Renal cortex interstitium (tissue), 15 donors: ENCODE data around the gene TSPAN6. TPM values are rescaled to one million over a fixed set of nuclear protein-coding genes. Genes with fewer than 3 reads are reported as not detected.

Experiments
- DNase-seq, 11 donors: peaks; one replicate each; pipeline ENCODE4 v3.0.0-alpha.2; 2013; ENCODE audit warnings: low read depth in 9 of 11, low spot score in 4 of 11; ENCODE audit errors: extremely low read depth in 1 of 11
- long read RNA-seq, 16 experiments: transcript quantifications; one replicate each; lab custom pipeline, GENCODE V29; 2026
- polyA plus RNA-seq, 3 donors: library from polyadenylated mRNA; unstranded; fragments of 120-200 nt; gene quantifications; one replicate each; pipeline ENCODE4 v1.2.1, GENCODE V29; 2013; ENCODE audit not compliant: insufficient read length in 3 of 3

TSPAN6 gene, protein sequence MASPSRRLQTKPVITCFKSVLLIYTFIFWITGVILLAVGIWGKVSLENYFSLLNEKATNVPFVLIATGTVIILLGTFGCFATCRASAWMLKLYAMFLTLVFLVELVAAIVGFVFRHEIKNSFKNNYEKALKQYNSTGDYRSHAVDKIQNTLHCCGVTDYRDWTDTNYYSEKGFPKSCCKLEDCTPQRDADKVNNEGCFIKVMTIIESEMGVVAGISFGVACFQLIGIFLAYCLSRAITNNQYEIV
- polyA plus RNA-seq, result 100 to 1,000 TPM; 138 to 186 (median 151) TPM
- long read RNA-seq, donor 1, transcript TSPAN6-201 (8 exons, 2,206 nt), result major isoform, 46 of 46 reads
- long read RNA-seq, donor 1, partial matches to known transcripts, result 0 of 46 reads
- long read RNA-seq, donor 1, other reads (novel, unspliced or antisense), result 0 of 46 reads
- long read RNA-seq, donor 2, transcript TSPAN6-201 (8 exons, 2,206 nt), result major isoform, 49 of 49 reads
- long read RNA-seq, donor 2, partial matches to known transcripts, result 0 of 49 reads
- long read RNA-seq, donor 2, other reads (novel, unspliced or antisense), result 0 of 49 reads
- long read RNA-seq, donor 3, transcript TSPAN6-201 (8 exons, 2,206 nt), result major isoform, 119 of 131 reads
- long read RNA-seq, donor 3, partial matches to known transcripts, result 0 of 131 reads
- long read RNA-seq, donor 3, other reads (novel, unspliced or antisense), result 12 of 131 reads
- long read RNA-seq, donor 4, transcript TSPAN6-201 (8 exons, 2,206 nt), result major isoform, 79 of 79 reads
- long read RNA-seq, donor 4, partial matches to known transcripts, result 0 of 79 reads
- long read RNA-seq, donor 4, other reads (novel, unspliced or antisense), result 0 of 79 reads
- long read RNA-seq, donor 5, transcript TSPAN6-201 (8 exons, 2,206 nt), result major isoform, 131 of 156 reads
- long read RNA-seq, donor 5, partial matches to known transcripts, result 24 of 156 reads
- long read RNA-seq, donor 5, other reads (novel, unspliced or antisense), result 0 of 156 reads
- long read RNA-seq, donor 6, transcript TSPAN6-201 (8 exons, 2,206 nt), result major isoform, 61 of 61 reads
- long read RNA-seq, donor 6, partial matches to known transcripts, result 0 of 61 reads
- long read RNA-seq, donor 6, other reads (novel, unspliced or antisense), result 0 of 61 reads
- long read RNA-seq, donor 7, transcript TSPAN6-201 (8 exons, 2,206 nt), result major isoform, 85 of 90 reads
- long read RNA-seq, donor 7, partial matches to known transcripts, result 5 of 90 reads
- long read RNA-seq, donor 7, other reads (novel, unspliced or antisense), result 0 of 90 reads
- long read RNA-seq, donor 8, transcript TSPAN6-201 (8 exons, 2,206 nt), result major isoform, 133 of 150 reads
- long read RNA-seq, donor 8, partial matches to known transcripts, result 5 of 150 reads
- long read RNA-seq, donor 8, other reads (novel, unspliced or antisense), result 12 of 150 reads
- long read RNA-seq, donor 9, transcript TSPAN6-201 (8 exons, 2,206 nt), result major isoform, 90 of 111 reads
- long read RNA-seq, donor 9, partial matches to known transcripts, result 21 of 111 reads
- long read RNA-seq, donor 9, other reads (novel, unspliced or antisense), result 0 of 111 reads
- long read RNA-seq, donor 10, transcript TSPAN6-201 (8 exons, 2,206 nt), result major isoform, 93 of 100 reads
- long read RNA-seq, donor 10, partial matches to known transcripts, result 0 of 100 reads
- long read RNA-seq, donor 10, other reads (novel, unspliced or antisense), result 7 of 100 reads
- long read RNA-seq, donor 11, transcript TSPAN6-201 (8 exons, 2,206 nt), result major isoform, 79 of 79 reads
- long read RNA-seq, donor 11, partial matches to known transcripts, result 0 of 79 reads
- long read RNA-seq, donor 11, other reads (novel, unspliced or antisense), result 0 of 79 reads
- long read RNA-seq, donor 12, transcript TSPAN6-201 (8 exons, 2,206 nt), result major isoform, 33 of 33 reads
- long read RNA-seq, donor 12, partial matches to known transcripts, result 0 of 33 reads
- long read RNA-seq, donor 12, other reads (novel, unspliced or antisense), result 0 of 33 reads
- long read RNA-seq, donor 13, transcript TSPAN6-201 (8 exons, 2,206 nt), result major isoform, 162 of 184 reads
- long read RNA-seq, donor 13, partial matches to known transcripts, result 14 of 184 reads
- long read RNA-seq, donor 13, other reads (novel, unspliced or antisense), result 8 of 184 reads
- long read RNA-seq, donor 14, transcript TSPAN6-201 (8 exons, 2,206 nt), result major isoform, 106 of 111 reads
- long read RNA-seq, donor 14, partial matches to known transcripts, result 5 of 111 reads
- long read RNA-seq, donor 14, other reads (novel, unspliced or antisense), result 0 of 111 reads
- long read RNA-seq, donor 15, transcript TSPAN6-201 (8 exons, 2,206 nt), result major isoform, 52 of 52 reads
- long read RNA-seq, donor 15, partial matches to known transcripts, result 0 of 52 reads
- long read RNA-seq, donor 15, other reads (novel, unspliced or antisense), result 0 of 52 reads
- long read RNA-seq, donor 16, transcript TSPAN6-201 (8 exons, 2,206 nt), result major isoform, 210 of 260 reads
- long read RNA-seq, donor 16, partial matches to known transcripts, result 31 of 260 reads
- long read RNA-seq, donor 16, other reads (novel, unspliced or antisense), result 19 of 260 reads

GRCh38 chrX:100636321-100636991 lies at the start of gene TSPAN6:
Gene TSPAN6, minus strand, starts transcription at chrX:100636806. Its CDS starts 112 bp downstream, at chrX:100636694.
- DNase-seq, result peak; percentile 67 to 91 (median 79)

- DNase-seq, result no peak
Measured at GRCh38 chrX:100685997-100686305, 49.3 kb upstream of the TSPAN6 start.

DNA sequence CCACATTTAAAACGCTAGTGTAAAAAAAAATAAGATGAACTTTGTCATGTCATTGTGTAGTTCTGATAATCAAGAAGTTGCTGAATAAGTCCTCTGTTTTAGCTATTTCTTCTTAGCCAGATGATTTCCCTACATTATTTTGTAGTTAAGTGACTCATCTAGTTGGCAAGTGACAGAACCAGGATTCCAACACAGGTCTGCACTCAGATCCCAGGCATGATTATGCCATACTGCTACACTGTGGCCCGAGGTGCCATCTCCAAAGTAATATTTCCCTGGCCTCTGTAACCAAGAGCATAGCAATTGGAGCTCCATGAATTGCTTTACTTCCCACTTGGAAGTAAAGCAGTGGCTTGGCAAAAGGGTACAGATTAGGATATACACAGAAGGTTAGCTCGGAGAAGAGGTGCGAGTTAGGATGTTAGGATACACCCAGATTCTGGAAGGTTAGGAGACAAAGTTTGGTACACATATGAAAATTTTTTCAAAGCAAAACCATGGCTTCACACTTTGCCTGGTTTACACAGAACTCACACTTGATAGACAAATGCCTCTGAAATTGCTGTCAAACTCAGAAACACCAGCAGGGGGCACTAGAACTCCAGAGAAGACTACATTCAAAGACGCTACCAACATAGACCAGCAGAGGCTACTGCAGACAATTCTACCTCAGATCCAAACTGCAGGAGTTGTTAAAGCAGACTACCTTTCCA lies 48.8 kb upstream of the TSPAN6 start:
- DNase-seq, result peak in 10 of 11 donors; percentile 23 to 60 (median 50)

- DNase-seq, result no peak
Measured at GRCh38 chrX:100682939-100683338, 46.3 kb upstream of the TSPAN6 start.

DNA sequence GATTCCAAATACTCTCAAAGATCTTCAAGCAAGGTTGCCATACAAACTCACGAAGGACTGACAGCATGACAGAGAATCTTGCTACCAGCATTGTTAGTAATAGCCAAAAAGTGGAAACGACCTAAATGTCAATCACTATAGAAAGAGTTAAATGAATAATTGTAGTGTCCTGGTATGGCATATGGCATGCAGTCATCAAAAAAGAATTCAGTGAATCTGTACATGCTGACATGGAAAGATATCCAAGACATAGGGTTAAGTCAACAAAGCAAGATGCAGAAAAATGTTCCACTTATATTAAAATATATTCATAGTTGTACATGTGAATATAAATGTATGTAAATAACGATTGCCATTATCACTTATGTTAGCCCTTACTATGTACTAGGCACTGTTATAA lies 45.0 kb upstream of the TSPAN6 start:
- no peak for DNase-seq

- no peak for DNase-seq
Measured at GRCh38 chrX:100680756-100681155, 44.1 kb upstream of the TSPAN6 start.

- DNase-seq, result no peak
Measured at GRCh38 chrX:100677611-100678181, 41.1 kb upstream of the TSPAN6 start.

DNA sequence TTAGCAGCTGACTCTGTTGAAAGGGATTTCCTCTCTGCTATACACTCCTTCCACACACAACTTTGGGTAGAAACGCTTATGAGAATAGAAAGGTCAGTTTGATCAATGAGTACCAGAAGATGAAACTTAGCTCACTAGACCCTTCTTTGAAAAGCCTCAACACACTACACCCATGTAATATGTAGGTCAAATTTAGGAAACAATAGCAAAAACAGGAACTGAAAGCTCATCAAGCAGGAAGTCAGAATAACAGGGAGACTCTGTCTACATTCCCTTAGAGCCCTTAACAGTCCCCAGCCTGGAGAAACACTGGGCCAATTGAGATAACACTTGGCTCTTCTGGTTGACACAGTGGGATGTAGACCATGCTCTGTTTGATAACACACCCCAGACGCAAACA lies 38.1 kb upstream of the TSPAN6 start:
- no peak for DNase-seq

DNA sequence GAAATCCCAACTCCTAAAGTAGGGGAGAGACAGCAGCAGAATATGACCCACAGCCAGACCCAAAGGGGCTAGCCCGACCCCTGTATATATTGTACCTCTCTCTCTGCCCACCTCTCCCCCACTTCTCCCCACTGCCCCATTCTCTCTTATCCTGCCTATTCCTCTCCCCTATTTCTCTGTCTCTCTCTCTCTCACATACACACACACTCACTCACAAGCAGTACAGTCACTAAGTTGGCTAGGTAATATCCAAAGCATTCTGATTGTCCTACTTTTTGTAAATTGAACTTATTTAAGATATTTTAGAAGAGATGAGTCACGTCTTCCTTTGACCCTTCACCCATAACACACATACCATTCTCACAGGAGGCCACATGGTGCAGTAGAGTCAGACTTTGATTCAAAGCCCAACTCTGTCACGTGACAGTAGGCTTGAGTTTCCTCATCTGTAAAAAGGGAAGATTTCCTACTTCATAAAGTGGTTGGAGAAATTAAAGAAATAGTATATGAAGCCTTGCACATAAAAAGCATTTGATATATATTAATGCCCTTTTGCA lies 36.9 kb upstream of the TSPAN6 start:
- DNase-seq, result no peak

GRCh38 chrX:100672966-100673365 lies 36.4 kb upstream of the TSPAN6 start:
- DNase-seq, result no peak

GRCh38 chrX:100663642-100664041 lies 27.0 kb upstream of the TSPAN6 start:
- DNase-seq, result no peak

GRCh38 chrX:100662796-100663195 lies 26.2 kb upstream of the TSPAN6 start:
- DNase-seq, result no peak

- no peak for DNase-seq
Measured at GRCh38 chrX:100662170-100662569, 25.6 kb upstream of the TSPAN6 start.

DNA sequence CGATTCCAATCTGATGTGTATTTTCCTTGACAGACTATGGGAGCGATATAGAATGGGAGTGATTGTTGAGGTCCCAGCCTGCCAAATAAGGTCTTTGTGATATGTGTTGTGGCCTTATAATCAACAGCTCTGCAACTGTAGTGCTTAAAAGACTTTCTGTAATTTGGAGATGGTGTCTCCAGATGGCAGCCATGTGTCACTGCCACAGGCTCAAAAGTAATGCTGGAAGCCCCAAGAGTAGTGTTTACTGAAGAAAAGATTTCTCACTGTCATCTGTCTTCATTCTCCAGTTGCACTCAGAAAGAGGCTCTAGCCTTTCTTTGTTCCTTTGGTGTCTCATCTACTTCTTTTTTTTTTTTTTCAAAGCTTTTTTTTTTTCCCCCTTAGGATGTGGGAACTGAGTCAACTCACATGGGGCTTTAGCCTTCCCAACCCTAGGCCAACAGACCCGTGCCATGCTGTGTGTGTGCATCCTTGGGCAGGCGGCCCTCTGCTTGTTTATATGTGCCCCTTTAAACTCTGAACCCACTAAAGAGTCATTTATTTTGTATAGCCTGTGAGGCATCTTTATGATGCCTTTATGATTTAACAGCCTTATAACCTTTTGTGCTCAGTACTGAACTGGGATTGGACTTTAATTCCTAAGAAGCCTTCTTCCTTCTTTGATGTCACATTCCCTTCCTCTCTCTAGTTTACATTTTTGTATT lies 23.0 kb upstream of the TSPAN6 start:
- DNase-seq, result no peak
